ENCODE data around the gene SSTR5. TPM values are rescaled to one million over a fixed set of nuclear protein-coding genes. Genes with fewer than 3 reads are reported as not detected.

The SSTR5 gene
- polyA plus RNA-seq, 10 donors: 0.12 to 0.15 TPM; not detected in 8

- DNase-seq: peak in 2 of 3 donors; percentile 37 to 77
Measured at GRCh38 chr16:1102921-1103635, 30.5 kb downstream of the SSTR5 start.

- DNase-seq: peak in 1 of 3 donors; percentile 51
Measured at GRCh38 chr16:1103636-1103980, 31.1 kb downstream of the SSTR5 start.

GRCh38 chr16:1105888-1106620 is 33.5 kb downstream of the SSTR5 start:
- peak in 2 of 3 donors; percentile 55 to 69 for DNase-seq

- DNase-seq: no peak
Measured at GRCh38 chr16:1106659-1107058, 34.1 kb downstream of the SSTR5 start.

GRCh38 chr16:1107141-1107540 is 34.6 kb downstream of the SSTR5 start:
- no peak for DNase-seq

GRCh38 chr16:1107731-1108130 is 35.2 kb downstream of the SSTR5 start:
- DNase-seq: no peak

GRCh38 chr16:1108299-1109252 is 36.0 kb downstream of the SSTR5 start:
- DNase-seq: peak; percentile 24 to 55 (median 43)

GRCh38 chr16:1109648-1110047 is 37.1 kb downstream of the SSTR5 start:
- no peak for DNase-seq

- no peak for DNase-seq
Measured at GRCh38 chr16:1112506-1113184, 40.1 kb downstream of the SSTR5 start.

GRCh38 chr16:1113489-1113888 is 40.9 kb downstream of the SSTR5 start:
- DNase-seq: no peak

GRCh38 chr16:1113889-1114526 is 41.5 kb downstream of the SSTR5 start:
- no peak for DNase-seq

- peak in 1 of 3 donors; percentile 48 for DNase-seq
Measured at GRCh38 chr16:1116693-1117077, 44.1 kb downstream of the SSTR5 start.

GRCh38 chr16:1117176-1117900 is 44.8 kb downstream of the SSTR5 start:
- DNase-seq: peak in 1 of 3 donors; percentile 36

GRCh38 chr16:1117926-1118325 is 45.4 kb downstream of the SSTR5 start:
- DNase-seq: no peak

GRCh38 chr16:1119129-1119528 is 46.6 kb downstream of the SSTR5 start:
- no peak for DNase-seq

GRCh38 chr16:1119766-1120576 is 47.4 kb downstream of the SSTR5 start:
- DNase-seq: no peak

GRCh38 chr16:1120577-1120941 is 48.0 kb downstream of the SSTR5 start:
- DNase-seq: no peak

GRCh38 chr16:1121009-1121408 is 48.5 kb downstream of the SSTR5 start:
- no peak for DNase-seq

GRCh38 chr16:1121601-1122397 is 49.3 kb downstream of the SSTR5 start:
- no peak for DNase-seq
